ENCODE measurements around the gene SYK.

SYK gene

DNA sequence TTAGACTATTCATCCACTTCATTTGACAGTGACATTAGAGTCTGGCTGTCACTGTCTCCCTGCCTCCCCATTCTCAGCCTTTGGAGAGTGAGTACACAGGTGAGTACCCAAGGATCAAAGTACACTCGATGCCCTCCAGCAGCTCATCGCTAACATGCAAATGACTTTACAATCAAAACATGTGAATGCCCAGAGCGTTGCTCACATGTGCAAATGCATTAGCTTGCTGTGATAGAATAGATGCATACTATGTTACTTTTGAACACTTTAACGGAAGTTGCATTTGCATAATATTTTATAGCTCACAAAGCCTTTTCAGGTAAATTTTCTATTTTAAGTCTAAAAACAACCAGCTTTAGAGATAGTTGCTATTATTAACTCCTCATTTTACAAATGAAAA is 107.6 kb downstream of the SYK start:
- DNase-seq, result no peak

DNA sequence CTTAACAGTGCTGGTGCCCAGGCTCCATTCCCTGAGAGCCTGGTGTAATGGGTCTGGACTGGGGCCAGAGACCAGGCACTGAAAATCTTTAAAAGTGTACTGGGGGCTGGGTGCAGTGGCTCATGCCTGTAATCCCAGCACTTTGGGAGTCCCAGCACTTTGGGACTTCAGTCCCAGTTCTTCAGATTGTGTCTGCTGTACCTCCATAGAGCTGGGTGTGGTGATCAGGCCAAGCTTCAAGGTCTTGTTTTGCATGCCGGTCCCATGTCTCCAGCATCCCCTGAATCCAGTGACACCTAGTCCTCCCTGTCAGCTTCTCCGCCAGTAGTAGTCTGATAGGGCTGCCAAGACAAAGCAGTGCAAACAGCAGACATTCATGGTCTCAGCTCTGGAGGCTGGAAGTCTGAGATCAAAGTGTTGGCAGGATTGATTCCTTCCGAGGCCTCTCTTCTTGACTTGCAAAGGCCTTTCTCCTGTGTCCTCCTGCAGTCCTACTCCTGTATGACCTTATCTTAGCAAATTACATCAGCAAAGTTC is 108.2 kb downstream of the SYK start:
- DNase-seq, result no peak

DNA sequence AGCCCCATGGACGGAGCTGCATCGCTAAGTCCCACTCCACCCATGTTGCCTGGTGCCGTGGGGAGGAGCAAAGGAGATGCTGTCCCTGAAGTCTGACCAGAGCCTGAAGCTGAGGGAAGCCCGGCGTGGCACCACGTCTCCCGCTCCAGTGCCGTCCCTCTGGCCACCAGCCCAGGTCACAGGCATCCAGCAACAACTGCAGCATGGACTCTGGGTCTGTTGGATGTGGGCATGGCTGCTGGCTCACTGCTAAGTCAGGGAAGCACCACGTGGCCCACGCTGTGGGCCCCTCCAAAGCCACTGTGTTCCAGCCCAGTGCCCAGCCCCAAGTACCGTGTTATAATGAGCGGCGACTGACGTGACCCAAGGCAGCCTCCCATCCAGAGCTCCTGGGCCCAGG is 112.6 kb downstream of the SYK start:
- DNase-seq, result no peak

DNA sequence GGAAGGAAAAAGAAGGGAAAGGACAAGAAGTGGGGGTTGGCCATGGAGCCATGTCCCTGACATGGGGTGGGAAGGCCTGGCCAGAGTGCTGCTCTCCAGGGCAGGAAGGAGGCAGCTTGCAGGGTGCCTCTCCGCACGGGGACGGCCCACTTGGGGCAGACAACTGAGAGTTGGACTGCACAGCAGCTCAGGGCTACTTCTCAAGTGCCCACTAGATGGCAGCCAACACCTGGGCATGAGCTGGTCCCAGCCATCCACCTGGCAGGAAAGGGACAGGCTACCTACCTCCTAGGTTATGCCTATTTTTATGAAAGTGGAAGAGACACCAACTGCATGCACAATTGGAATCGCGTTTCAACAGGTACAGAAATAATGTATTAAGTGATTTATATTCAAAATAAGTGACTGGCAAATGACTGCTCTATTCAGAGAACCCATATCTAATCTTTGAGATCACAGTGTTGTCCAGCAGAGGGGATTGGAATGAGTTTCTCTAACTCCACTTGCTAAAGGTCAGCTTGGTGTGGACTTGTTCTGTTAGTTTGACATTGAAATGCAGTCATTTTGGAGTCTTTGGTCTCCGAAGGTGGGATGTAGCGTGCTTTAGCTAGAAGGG is 113.4 kb downstream of the SYK start:
- DNase-seq, result peak; percentile 60

DNA sequence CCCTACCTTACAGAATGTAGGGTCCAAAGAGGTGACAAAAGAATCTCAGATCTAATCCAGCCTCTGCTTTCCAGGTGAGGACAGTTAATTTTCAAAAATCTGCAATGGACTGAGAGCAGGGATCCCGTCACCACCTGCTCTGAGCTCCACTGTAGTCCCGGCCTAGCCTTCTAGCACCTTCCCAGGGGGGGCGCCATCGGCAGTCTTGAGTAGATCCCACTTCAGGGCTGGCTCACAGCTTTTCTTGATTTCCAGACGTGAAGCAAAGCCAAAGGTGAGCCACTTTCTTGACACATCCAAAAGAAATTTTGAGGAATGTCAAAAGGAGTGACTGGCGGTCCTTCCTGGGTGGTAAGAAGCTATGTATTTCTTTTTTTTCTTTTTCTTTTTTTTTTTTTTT is 114.1 kb downstream of the SYK start:
- peak; percentile 26 for DNase-seq

DNA sequence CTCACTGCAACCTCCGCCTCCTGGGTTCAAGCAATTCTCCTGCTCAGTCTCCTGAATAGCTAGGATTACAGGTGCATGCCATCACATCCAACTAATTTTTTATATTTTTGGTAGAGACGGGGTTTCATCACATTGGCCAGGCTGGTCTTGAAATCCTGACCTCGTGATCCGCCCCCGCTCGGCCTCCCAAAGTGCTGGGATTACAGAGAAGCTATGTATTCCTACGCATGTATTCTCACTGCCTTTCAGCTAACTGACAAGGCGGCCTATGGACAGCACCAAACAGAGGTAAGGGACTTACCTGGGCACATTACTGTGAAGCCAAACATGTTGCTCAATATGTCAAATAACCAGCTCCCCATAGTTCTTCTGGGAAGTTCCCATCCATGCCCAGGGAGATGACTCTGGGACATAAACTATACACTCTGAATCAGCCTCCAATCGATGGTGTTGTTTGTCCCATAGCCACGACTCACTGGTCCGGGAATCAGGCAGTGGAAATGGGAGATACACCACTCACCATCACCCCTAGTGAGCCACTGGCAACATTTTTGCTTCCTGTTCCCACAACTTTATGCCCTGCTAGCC is 114.6 kb downstream of the SYK start:
- peak; percentile 37 for DNase-seq

DNA sequence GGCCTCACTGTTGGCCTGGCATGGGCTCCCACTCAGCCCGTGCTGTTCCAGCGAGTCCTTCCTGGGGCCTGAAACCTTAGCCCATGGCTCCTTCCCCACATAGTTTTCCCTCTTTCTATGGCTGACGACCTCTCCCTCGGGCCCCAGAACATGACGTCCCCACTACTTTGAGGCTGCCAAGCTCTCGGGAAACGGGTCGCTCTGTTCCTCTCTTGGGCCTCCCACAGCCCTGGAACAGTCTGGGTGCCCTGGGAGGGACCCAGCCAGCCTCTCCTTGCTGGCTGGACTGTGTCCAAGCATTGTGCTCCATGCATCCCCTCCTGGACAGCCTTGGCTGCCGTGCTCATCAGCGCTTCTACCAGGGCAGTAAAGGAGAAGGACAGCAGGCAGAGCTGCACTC is 118.3 kb downstream of the SYK start:
- no peak for DNase-seq

DNA sequence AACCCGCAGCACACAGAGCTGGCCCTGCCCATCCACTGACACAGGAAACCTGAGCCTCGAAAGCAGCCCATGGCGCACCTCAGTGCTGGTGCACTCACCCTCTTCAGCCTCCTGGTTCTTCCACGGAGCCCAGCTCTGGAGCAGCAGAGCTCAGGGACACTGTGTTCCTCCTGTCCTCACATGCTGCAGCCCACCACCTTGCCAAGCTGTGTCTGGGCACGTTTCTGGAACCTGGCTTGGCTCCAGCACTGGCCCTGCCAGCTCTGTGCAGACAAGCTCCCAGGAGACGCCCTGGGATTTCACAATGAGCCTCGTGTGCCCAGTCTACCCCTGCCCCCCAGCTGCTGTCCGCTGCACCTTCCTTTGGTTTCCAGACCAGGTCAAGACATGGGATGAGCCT is 119.5 kb downstream of the SYK start:
- DNase-seq, result no peak

DNA sequence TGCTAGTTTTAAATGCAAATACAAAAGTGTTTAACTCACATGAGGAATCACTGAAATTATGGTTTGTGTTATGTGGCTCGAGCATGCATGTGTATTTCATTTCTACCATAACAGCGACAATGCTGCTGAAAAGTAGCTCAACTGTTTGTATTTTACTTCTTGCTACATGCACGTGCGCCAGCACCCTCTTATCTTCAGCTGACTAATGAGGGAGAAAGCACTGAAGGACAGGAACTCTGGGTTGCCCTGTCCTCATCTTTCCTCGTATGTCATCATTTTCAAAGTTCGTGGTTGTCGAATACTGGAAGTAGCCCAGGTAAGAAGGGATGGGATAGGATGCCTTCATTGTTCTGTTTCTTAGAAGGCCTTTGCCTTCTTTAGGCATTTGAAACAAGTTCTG is 120.3 kb downstream of the SYK start:
- DNase-seq, result no peak

DNA sequence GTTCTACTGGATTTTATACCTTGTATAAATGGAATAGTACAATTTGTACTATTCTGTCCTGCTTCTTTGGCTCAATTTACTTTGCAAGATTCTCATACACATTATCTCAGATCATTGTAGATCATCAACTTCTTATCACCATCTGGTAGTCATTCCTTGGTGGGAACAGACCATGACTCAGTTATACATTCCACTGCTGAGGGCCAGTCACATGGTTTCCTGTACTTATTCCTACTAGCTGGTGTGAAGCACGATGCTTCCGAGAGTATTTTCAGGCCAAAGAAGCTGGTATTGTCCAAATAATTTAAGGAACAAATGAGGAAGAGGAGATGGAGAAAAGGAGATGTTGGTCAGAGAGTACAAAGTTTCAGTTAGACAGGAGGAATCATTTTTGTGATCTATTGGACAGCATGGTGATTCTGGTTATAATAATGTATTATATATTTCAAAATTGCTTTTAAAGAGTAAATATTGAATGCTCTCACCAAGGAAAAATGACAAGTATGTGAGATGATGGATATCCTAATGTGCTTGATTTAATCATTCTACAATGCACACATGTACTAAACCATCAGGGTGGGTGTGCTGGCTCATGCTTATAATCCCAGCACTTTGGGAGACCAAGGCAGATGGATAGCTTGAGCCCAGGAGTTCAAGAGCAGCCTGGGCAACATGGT is 124.1 kb downstream of the SYK start:
- DNase-seq, result peak; percentile 66

DNA sequence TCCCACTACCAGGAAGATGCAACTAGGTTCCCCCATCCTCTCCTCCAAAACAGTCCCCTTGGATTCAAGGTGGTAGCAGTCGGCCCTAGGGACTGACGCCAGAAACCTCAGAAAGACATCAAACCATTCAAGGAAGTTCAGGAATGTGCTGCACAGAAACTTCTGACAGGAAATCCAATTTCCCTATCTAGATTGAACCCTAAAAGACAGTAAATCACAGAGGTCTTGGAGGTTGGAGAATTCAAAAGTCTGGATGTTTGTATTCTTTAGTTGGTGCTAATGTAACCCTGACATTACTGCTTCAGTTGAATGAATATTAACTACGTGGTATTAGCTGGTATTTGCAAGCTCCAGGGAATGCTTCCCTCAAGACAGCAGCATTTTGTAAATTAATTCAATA is 125.3 kb downstream of the SYK start:
- no peak for DNase-seq

DNA sequence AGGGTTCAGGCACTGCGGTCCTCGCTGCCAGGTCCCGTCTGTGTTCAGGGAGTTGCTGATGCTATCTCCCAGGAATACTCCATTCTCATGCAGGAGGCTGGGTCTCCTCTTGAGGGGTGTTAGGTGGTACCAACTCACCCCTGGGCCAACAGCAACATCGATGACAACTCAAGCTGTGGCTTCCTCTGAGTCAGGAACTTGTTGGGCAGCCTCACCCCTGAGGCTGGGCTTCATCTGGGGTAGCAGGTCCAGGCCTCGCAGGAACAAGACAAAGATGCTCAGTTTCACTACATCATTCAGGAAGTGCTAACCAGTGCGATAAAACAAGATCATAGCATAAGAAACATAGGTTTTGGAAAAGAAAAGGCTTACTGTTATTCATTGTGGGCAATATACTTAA is 125.9 kb downstream of the SYK start:
- DNase-seq, result no peak

DNA sequence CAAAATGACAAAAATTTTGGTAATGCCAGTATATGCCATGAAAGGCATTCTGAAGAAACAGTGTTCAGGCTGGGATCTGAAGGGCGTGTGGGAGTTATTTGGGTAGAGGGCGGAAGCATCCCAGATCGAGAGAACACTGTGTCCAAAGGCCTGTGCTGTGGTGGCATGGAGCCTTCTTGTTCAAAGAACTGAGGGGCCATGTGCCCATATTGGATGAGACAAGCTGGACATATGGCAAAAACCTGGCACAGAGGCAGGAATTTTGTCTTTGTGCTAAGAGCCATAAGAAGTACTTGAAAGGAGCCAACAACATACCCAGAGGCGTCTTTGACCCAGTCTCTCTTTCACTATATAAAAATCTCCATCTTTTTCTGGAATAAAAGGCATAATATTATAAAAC is 128.0 kb downstream of the SYK start:
- DNase-seq, result no peak

DNA sequence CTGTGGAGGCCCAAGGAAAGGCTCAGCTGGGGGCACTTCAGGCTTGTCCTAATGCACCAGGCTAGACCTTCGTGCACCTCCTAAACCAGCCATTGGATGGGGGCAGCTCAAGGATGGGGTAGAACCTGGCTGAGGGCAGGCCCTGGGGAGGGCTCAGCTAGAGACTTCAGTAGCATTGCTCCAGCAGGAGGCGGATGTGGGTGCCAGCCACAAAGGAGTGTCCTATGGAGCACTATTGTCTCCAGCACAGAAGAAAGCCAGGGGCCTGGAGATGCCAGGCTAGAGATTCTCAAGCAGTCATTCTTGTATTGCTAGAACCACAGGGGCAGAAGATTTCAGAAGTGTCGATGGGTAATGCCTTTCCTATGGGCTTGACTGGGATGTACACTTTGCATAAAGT is 131.8 kb downstream of the SYK start:
- no peak for DNase-seq

DNA sequence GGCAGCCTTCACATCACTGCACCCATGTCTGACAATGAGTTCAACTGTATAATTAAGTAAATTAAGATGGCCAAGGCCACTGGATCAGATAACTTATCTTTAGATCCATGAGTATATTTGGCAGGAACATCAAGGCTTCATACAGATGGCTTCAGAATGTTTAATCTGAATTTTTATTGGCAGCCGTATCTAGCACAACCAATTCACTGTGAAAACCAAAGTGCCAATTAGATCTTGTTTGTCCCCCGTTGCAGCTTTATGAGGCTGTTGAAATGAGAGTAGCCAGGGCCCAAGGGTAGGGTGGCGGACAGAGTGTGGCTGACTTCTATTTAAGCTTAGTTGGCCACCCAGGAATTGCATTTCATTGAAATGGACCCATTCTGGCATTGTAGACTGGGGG is 137.7 kb downstream of the SYK start:
- DNase-seq, result no peak

DNA sequence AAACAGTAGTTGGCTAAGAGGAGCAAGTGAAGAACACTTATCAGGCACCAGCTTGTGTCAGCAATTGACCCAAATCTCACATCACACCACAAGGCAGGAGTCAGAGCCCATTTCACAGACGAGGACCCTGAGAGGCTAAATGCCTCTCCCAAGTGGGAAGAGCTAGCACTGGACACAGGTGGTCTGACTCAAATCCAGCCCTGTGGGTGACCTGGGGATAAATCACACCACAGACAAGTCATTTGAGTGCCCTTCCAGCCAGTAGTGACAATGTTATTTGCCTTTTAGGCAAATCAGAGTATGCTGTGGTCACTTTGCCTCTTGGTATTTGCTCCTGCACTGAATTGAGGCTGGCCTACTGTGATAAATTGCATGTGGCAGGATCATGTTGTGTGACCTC is 138.7 kb downstream of the SYK start:
- DNase-seq, result no peak

DNA sequence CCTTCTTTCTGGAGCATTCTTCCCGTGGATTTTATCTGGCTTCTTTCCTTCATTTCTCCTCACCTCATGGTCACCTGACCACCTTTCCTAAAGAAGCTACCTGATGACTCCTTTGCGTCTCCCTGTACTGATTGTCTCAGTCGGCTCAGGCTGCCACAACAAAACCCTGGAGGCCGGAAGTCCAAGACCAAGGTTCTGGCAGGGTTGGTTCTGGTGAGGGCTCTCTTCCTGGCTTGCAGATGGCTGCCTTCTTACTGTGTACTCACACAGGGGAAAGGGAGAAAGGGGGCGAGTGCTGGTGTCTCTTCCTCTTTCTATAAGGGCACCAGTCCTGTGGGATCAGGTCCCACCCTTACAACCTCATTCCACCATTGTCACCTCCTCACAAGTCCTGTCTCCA is 140.0 kb downstream of the SYK start:
- DNase-seq, result no peak

DNA sequence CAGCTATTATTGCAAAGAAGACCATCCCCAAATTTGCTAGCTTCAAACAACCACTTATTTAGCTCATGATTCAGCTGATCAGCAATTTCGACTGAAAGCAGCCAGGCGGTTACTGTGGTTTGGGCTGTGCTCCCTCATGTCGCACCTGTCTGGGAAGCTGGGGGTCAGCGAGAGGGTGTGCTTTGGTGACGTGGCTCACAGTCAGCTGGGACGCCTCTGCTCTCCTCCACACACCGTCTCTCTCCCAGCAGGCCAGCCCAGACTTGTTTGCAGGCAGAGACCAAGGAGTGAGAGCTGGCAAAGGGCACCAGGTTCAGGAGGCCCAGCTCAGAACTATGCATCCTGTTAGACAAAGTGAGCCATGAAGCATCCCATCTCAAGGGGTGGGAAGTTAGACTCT is 140.9 kb downstream of the SYK start:
- DNase-seq, result no peak

DNA sequence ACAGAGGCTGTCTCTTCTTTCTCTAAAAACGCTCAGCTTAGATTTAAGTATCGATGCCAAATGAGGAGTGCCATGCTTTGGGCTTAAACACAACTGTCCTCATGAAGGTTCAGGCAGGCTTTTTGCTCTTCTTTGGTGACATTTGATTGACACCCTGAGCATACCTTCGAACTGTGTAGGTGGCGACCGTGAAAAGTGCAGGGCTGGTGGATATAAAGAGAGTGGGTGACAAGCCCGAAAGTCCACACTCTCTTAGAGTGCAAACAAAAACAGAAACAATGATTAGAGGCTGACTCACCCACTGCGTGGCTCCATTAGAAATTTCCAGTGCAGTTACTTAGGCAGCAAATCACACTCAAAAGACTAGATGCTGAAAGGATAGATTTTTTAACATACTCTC is 141.7 kb downstream of the SYK start:
- DNase-seq, result peak; percentile 5

DNA sequence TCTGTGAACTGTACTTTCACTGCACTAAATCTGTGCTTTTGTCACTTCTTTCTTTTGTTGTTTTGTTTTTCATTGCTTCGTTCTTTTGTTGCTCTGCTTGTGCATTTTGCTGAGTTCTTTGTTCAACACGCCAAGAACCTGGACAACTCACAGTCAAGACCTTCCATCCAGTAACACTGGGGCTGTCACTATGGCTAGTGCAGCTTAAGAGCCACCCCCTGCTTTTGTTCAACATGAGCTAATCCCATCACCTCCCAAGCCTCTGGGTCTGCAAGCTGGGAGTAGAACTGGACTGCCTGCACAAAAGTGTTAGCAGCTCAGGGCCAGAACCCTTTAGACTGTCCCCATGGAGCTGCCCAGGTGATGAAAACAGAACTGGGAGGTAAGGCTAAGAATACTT is 143.7 kb downstream of the SYK start:
- no peak for DNase-seq

DNA sequence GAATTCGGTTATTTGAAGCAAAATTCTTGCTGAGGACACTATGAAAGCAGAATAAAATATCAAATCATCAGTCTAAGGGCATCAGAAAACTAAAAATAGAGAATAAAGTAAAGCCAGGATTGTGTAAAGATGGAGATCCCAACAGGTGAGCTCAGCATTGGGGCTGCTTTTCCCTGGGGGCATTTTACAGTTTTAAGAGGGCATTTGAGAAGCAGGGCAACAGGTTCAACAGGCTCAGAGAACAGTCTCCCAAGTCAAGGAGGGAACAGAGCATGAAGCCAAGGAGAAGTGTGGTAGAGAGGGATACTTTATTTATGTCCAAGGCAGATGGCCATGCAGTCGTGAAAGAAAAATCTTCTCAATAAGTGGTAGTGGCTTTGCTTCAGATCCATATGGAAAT is 145.4 kb downstream of the SYK start:
- no peak for DNase-seq

Measured in kidney glomerular epithelial cell (primary cell).